HG02938 (cell line): ENCODE results near the gene TOP1.
"Not testable (repeated sequence)": the region's sequence is repeated elsewhere in the genome, so short reads cannot be mapped to it uniquely, and the experiment has no call there.

Experiments used
- ATAC-seq: cut with Tn5 transposase; IDR thresholded peaks from one replicate; pipeline ENCODE4 v1.9.1; 2021; ENCODE audit warnings: mild to moderate bottlenecking, moderate library complexity; ENCODE audit not compliant: unreplicated experiment

The TOP1 gene

DNA sequence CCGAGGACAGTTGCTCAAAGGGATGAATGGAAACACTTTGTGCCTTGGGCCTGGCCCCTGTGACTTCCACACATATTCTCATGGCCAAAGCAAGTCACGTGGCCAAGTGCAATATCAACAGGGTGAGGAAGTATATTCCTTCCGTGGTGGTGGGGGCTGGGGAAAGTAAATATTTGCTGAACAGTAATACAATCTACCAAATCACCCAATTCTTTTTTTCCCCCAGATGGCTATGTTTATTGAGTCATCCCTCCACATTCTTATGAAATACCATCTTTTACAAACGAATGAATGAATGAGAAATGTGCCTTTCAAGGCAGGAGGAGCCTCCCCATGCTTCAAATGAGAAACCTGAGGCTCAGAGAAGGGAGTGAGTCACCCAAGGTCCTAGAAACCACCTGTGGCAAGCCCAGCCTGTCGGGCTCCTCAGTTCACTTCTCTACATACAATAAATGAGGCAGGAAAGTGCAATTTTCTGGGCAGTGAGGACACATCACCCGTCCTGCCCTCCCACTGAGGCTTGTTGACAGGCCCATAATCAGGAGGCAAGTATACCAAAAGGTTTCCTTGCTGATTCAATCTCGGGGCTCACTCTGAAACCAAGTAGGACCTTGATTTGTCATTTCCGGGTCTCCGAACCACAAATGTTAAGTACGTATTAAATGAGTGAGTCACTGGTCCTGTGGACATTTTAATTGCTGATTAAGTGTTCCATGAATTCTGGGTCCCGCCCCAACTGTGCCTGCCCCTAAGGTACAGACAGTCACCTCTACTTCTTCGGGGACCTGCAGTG lies 25.3 kb upstream of the TOP1 start:
- ATAC-seq = no peak

DNA sequence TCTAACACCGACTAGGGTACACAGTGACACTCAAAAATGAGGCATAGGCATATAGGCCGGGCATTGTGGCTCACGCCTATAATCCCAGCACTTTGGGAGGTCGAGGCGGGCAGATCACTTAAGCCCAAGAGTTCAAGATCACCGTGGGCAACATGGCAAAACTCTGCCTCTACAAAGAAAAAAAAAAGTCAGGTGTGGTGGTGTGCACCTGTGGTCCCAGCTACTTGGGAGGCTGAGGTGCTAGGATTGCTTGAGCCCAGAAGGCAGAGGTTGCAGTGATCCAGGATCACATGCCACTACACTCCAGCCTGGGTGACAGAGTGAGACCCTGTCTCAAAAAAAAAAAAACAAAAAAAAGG lies 24.7 kb upstream of the TOP1 start:
- ATAC-seq = not testable (repeated sequence)

DNA sequence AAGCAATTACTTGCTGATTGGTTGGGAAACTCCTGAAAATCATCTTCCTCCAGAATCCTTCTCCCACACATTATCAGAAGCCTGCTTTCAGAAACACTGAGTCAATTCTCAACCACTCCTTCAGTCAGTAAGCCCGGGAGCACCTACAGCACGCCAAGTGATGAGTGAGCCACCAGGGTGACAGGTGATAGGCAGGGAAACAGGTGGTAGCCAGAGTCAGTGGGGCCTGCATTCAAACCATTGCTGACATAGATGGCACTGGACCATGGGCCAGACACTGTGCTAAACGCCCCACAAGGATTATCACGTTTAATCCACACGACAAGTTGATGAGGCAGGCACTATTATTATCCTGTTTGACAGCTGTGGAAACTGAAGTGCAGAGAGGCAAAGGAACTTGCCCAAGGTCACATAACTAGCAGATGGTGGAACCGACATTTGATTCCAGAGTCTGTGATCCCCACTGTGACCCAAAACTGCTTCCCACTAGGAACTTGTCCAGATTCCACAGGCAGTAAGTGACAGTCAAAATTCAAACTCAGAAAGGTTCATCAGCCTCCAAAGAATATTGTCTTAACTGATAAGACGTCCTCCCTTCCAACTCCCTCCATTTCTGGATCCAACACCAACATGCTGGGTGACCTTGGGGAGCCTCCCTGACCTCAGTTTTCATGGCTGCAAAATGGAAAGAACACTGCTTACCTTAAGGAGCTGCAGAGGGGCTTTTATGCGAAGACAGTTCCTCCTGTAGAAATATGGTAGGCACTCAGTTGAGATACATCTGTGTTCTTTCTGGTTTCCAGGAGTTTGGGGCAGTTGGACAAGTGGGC lies 23.9 kb upstream of the TOP1 start:
- ATAC-seq = no peak

DNA sequence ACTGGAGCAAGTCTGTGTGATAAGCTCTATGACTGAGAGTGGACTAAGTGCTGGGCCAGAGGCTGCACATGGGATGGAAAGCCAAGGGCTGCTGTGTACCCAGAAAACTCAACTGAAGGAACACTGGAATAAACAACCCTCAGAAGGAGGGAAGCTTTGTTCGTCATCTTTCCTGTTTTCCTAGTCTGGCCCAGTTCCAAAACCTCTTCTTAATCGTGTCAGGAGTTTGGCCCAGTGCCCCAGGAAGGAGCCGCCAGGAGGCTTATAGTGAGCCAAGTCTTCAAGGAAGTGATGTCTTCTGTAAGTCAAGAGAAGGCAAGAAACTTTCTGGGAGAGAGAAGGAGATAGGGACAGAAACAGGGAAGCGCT lies 23.3 kb upstream of the TOP1 start:
- no peak for ATAC-seq

DNA sequence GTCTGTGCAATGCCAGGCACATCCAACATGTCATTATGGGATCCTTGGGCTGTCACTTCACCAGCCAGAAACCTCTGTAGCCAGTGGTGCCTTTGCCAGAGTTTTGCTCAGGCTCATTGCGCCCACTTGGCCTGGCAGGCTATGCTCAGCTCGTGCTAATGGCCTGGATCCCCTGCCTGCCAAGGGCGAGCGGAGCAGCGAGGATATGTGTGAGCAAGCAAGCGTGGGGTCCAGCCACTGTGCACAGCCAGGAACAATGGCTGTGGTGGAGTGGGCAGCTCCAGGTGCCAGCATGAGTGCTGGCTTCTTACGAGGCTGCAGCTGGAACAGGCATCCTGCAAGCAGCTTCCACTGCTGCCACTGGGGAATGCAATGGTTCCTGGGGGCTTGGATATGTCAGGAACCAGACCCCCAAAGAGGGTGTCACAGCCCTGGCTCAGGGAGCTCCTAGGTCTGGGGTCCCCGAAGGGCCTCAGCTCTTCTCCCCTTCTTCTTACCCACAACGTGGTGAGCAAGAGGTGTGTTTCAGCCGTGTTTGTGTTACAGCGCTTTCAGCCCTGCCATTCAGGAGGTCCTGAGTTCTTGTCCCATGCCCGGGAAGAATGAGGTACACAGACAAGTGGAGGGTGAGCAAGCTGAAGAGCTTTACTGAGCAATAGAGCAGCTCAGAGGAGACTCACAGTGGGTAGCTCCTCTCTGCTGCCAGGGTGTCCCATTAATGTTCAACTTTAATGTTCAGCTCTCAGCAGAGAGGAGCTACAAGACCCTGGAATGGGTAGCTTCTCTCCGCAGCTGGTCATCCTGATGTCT lies 22.3 kb upstream of the TOP1 start:
- no peak for ATAC-seq

DNA sequence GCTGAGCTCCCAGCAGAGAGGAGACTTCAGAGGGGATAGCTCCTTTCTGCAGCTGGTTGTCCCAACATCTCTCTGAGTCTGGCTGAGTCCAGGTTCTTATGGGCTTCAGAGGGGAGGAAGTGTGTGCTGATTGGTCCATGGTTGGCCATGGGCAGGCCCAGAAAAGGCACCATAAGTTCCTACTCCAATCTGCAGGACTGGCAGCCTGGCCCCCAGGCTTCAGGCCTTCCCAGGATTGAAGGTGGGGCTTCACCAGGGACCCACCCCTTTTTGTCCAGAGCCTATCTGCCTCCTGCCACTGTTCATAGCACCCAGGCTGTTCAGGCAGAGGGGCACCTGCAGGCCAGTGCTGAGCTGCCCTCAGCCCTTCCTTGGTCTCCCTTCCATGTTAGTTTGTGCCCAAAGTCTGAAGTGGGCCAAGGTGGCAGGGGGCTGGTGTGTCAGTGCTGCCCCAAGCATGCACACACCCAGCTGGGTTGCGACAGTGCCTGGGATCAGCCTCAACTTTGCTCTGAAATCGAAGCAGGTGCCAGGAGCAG lies 21.6 kb upstream of the TOP1 start:
- no peak for ATAC-seq

DNA sequence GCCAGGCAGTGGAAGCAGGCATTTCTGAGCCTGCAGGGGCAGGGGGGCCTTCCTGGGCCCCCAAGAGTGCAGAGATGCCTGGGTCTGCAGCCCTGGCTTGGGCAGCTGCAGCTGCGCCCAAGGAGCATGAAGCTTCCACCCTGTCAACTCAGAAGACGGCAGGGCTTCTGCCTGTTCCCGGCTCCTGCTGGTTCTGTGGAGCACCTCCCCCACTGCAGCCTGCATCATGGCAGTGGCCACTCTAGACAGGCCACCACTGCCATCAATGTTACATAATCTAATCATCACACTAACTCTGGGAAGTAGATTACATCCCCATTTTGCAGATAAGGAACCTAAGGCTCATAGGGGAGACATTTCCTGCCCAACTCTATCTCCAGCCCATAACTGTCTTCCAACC lies 21.1 kb upstream of the TOP1 start:
- ATAC-seq = no peak

DNA sequence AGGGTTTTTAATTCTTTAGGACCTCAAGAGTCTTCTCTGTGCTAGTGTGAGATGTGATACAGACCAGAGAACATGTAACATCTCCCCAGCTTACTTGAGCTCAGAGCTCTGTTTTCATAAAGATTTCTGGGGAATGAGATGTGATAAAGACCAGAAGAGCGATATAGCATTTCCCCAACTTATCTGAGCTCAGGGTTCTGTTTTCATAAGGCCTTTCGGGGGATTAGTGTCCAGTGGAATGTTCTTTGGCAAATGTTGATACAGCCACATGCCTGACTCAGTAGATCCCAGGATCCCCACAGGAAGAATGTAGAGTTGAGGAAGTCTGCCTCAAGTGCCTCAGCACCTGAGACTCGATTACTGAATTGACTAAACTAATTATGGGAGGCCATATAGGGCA lies 18.7 kb upstream of the TOP1 start:
- no peak for ATAC-seq

DNA sequence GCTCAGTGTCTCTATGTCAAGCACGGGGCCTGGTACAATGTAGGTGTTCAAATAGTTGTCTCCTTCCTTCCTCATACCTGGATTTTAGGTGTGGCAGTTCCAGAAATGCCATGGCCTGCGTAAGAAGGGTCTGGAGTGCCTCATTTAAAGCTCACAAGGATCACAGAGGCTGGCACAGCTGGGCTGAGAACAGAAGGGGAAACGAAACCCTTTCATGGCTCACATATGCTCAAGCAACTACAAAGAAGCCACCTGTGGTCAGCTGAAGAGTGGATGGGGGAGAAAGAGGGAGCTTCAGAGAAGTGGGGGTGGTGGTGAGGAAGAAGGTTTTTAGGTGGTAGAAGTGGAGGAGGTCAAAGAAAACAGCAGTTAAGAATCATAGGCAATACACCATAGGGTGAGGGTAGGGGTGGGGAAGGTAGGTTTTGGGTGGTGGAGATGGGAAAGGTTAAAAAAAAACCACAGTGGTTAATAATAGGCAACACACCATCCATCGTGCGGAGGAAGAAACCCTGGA lies 17.0 kb upstream of the TOP1 start:
- peak; percentile 93 for ATAC-seq

DNA sequence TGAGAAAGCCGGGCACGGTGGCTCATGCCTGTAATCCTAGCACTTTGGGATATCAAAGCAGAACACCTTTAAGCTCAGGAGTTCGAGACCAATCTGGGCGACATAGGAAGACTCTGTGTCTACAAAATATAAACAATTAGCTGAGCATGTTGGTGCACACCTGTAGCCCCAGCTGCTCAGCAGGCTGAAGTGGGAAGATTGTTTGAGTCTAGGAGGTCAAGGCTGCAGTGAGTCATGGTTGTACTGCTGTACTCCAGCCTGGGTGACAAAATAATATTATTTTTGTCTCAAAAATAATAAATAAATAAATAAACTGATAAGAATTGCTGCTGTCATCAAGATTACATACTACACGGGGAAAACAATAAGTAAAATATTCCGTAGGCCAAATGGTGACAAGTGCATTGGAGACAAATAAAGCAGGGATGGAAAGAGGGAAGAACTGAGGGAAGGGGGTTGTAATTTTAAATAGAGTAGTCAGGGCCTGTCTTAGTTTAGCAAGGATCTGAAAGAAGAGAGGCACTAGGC lies 14.0 kb upstream of the TOP1 start:
- ATAC-seq = no peak

DNA sequence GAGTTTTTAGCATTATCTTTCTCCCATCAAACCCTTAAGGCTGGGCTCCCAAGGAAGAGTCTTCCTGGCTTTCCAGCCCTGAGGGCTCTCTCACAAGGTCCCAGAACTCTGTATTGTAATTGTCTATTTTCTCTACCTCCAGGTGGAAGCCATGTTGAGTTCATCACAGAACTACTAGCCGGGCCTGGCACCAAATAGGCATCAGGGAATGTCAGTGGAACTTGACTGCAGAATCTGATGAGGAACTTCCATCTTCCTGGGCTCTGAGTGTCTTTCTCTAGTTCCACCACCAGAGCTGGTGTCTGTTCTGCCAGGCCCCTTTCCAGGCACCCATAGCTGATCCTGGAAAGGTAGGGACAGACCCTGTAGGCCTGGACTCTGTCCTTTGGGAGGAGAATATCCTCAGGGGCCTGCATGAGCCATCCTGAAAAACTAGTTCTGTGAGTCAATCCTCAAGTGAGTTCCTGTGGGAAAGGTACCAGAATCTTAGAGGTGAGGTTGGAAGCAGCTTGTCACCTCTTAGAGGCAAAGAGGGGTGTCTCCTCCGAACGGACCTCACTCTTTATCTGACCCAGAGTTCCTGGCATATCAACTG lies 11.1 kb upstream of the TOP1 start:
- ATAC-seq = no peak

DNA sequence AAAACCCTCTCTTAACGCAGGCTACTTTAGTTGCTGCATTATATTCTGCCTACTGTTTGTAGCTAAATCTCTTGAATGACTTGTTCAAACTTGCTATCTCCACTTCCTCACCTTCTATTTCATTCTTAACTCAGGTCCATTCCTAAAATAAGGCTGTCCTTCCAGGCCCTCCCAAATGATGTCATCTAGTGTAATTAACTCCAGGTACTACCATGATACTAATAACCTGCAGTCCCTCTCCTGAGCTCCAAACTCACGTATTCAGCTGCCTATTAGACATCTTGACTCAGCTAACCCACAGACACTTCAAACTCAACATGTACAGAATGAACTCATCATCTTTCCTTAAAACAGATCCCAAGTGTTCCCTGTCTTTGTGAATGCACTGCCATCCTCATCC lies 10.5 kb upstream of the TOP1 start:
- no peak for ATAC-seq

DNA sequence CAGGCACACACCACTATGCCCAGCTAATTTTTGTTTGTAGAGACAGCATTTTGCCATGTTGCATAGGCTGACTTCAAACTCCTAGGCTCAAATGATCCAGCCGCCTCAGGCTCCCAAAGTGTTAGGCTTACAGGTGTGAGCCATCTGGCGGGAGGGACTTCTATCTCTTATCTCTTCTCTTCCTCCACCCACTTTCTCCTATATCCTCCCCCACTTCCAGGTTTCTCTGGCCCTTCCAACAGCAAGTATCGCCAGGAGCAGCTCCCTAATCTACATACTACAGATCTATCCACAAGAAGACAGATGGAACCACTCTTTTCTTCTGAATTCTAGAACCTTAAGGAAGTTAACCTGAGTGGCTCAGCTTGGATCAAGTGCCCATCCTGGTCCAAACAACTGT lies 5.1 kb upstream of the TOP1 start:
- ATAC-seq = no peak

DNA sequence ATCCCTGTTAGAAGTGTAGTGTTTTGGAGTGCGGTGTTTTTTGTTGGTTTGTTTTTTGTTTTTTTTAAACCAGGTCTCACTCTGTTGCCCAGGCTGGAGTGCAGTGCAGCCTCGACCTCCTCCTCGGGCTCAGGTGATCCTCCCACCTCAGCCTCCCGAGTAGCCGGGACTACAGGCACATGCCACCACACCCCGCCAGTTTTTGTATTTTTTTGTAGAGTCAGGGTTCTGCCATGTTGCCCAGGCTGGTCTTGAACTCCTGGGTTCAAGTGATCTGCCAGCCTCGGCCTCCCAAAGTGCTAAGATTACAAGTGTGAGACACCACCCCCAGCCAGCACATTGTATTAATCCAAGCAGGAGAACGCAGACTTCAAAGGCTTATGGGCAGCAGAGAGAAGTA lies 1.3 kb upstream of the TOP1 start:
- ATAC-seq = no peak

DNA sequence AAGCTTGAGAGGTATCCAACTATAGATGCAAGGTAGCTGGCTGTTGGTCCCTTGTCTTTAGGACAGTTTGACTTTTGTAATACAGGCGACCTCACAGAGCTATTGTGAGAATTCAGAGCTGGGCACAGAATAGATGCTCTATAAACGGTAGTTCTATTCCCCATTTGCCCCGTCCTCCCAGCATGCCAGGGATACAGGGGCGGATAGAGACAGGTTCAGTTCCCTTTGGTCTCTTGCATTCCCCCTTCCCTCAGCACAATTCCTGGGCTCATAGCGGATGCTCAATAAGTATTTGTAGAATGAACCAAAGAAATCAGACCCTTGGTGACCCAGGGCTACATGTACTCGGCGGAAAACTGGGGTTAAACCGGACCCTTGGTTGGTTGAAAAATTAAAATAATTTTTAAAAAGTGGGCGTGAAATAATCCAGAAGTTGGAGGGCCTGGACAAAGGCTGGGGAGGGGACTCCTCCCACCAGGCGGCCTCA lies 707 bp upstream of the TOP1 start:
- ATAC-seq = no peak

DNA sequence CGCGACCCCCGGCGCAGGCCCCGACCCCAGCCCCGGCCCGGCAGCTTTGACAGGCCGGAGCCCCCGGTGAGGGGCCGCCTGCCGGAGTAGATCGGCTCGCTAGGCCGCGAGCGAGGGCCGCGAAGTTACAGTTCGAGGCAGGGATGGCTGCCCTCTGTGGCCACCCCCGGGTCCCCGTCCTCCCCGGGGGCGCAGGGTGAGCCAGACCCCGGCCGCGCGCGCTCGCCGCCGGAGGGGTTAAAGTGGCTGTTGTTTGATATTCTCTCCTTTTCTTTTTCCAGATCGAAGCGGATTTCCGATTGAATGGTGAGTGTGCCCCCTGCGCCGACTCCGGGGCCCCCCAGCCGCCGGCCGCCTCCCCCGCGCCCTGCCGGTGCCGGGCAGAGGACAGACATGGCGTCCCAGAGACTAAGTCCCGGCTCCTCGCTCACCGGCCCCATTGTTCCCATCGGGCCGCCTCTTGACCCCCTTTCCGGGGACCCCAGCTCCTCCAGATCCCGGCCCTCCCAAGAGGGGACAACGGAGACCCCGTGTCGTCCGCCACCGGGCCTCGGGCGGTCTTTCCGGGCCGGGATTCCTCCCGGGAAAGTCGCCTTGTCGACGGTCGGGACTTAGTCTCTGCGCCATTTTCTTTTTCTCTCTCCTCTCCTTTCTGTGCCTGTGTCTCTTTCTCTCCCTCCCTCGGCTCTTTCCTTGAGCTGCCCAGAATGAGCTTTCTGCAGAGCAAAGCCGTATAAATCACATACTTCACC lies 704 bp downstream of the TOP1 start:
- ATAC-seq = no peak

DNA sequence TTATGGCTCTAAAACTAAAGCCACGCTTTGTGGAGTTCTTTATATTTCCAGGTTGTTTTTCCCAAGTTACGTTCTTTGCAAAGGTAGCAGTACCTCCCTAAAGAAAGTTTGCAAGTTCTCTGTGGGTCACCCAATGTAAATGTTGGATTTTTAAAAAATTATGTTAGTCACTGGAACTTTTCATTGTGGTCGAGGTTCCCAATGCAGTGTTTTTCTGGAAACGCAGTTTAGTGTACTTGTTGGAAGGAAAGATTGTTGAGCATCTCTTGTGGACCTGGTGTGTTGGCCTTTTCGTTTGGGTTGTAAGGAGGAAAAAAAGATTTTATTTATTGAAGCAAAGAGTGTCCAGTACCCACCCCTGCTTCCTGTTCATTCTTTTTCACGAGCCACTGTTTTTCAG lies 1.4 kb downstream of the TOP1 start:
- no peak for ATAC-seq

DNA sequence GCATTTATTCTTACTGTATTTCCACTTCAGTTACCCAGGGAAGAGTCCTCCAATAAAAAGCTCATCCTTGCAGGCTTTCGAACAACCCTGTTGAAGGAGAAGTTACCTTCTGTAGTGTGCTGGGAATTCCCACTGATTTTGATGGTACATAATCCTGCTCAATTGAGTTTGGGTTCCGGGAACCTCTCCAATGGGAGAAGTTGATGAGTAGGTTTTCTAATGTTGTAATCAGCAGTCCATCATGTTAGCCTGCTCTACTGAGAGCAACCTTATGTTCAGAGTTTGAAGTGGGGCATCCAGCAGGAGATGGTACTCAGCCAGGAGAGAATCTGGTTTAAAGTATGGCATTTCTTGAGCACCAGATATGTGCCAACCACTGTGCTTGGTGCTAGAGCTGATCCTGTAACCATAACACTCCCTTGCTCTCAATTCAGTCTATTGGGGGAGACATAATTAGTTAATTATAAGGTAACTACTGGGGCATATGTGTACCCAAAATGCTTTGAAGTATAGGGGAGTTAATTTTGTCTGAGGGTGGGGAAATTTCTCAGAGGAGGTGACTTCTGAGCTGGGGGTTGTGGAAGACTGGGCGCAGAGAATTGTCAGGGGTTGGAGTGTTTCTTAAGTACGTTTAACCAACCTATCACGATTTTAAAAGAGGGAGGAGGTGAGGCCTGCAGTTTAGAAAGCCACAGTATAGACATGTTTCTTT lies 2.1 kb downstream of the TOP1 start:
- ATAC-seq = no peak

DNA sequence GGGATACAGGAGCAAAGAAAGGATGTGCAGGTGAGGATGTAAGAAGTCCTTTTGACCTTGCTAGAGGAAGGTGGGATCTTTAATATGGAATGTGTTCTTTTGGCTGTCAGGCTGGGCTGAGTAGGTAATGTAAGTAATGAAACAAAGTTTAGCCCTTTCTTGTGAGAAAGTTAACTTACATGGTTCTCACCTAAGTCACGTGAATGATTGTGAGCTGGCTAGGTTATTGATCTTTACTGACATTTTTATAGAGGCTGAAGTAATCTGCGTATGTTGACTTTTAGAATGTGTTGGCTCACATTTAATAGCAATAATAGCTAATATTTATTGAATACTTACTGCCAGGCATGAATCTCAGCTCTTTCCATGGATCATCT lies 2.6 kb downstream of the TOP1 start:
- no peak for ATAC-seq
